ENCODE data around the gene DIAPH2.

Gene DIAPH2

GRCh38 chrX:96687776-96688175 lies 3.1 kb downstream of the DIAPH2 start:
- Histone ChIP-seq H3K9me3 (replicated peaks; ENCODE audit: insufficient read depth, low read length) (no peaks in the 10 kb centered on the region), H3K4me2 (ENCODE audit: low read depth, low read length) (no peak overlapping the region), H3K4me1 (ENCODE audit: low read length) (no peaks in the 10 kb centered on the region; the same call in 1 of the 2 replicates), H4K20me1 (ENCODE audit: insufficient read depth, low read length) (no peaks in the 10 kb centered on the region), H3K9ac (ENCODE audit: low read length) (no peak overlapping the region), H2AFZ (ENCODE audit: low read length) (no peak overlapping the region), H3F3A (ENCODE audit: insufficient read depth, low read length) (peaks cover 6% of the 10 kb centered on the region), H3K79me2 (ENCODE audit: low read length) (peaks cover 23% of the 10 kb centered on the region), H3K4me3 (ENCODE audit: low read length) (no peak overlapping the region), H3K9me2 (replicated peaks; ENCODE audit: insufficient read depth, low read length) (no peaks in the 10 kb centered on the region), H3K27ac (ENCODE audit: low read length) (no peak overlapping the region), H3K36me3 (replicated peaks; ENCODE audit: insufficient read depth, low read length) (no peaks in the 10 kb centered on the region), H3K27me3 (replicated peaks; ENCODE audit: insufficient read depth, low read length) (no peaks in the 10 kb centered on the region)
- no peak for DNase-seq
- no peak for TF ChIP-seq CTCF (IDR thresholded peaks at IDR 0.05; ENCODE audit: low read length)

- no peak overlapping the region for H3K27ac ChIP-seq (ENCODE audit: low read length)
- no peaks in the 10 kb centered on the region for H3K27me3 ChIP-seq (replicated peaks; ENCODE audit: insufficient read depth, low read length)
- no peaks in the 10 kb centered on the region for H3K9me2 ChIP-seq (replicated peaks; ENCODE audit: insufficient read depth, low read length)
- H3K9me3 ChIP-seq (replicated peaks; ENCODE audit: insufficient read depth, low read length): no peaks in the 10 kb centered on the region
- H3K36me3 ChIP-seq (replicated peaks; ENCODE audit: insufficient read depth, low read length): no peaks in the 10 kb centered on the region
- no peak for DNase-seq
- no peak overlapping the region for H3K4me3 ChIP-seq (ENCODE audit: low read length)
- H4K20me1 ChIP-seq (ENCODE audit: insufficient read depth, low read length): no peaks in the 10 kb centered on the region
- peaks cover 23% of the 10 kb centered on the region for H3K79me2 ChIP-seq (ENCODE audit: low read length)
- TF ChIP-seq EZH2 (optimal IDR thresholded peaks at IDR 0.05; ENCODE audit: low read depth, low read length) (no peak), CTCF (IDR thresholded peaks at IDR 0.05; ENCODE audit: low read length) (no peak), EZH2phosphoT487 (IDR thresholded peaks at IDR 0.05; ENCODE audit: low read length) (no peak)
- H3K4me1 ChIP-seq (ENCODE audit: low read length): no peaks in the 10 kb centered on the region; the same call in 1 of the 2 replicates
- no peak overlapping the region for H3K4me2 ChIP-seq (ENCODE audit: low read depth, low read length)
- no peak overlapping the region for H2AFZ ChIP-seq (ENCODE audit: low read length)
- no peak overlapping the region for H3K9ac ChIP-seq (ENCODE audit: low read length)
- peaks cover 6% of the 10 kb centered on the region for H3F3A ChIP-seq (ENCODE audit: insufficient read depth, low read length)
Observed at GRCh38 chrX:96688789-96689188, 4.1 kb downstream of the DIAPH2 start.

GRCh38 chrX:96689991-96690390 lies 5.3 kb downstream of the DIAPH2 start:
- no peak overlapping the region for H3K9ac ChIP-seq (ENCODE audit: low read length)
- DNase-seq: no peak
- H3K4me3 ChIP-seq (ENCODE audit: low read length): no peak overlapping the region
- H3K4me1 ChIP-seq (ENCODE audit: low read length): no peaks in the 10 kb centered on the region; the same call in 1 of the 2 replicates
- H3F3A ChIP-seq (ENCODE audit: insufficient read depth, low read length): no peaks in the 10 kb centered on the region; the same call in 1 of the 2 replicates
- TF ChIP-seq EZH2phosphoT487 (IDR thresholded peaks at IDR 0.05; ENCODE audit: low read length) (no peak), CTCF (IDR thresholded peaks at IDR 0.05; ENCODE audit: low read length) (no peak), EZH2 (optimal IDR thresholded peaks at IDR 0.05; ENCODE audit: low read depth, low read length) (no peak)
- H4K20me1 ChIP-seq (ENCODE audit: insufficient read depth, low read length): no peaks in the 10 kb centered on the region
- no peak overlapping the region for H3K27ac ChIP-seq (ENCODE audit: low read length)
- no peaks in the 10 kb centered on the region for H3K27me3 ChIP-seq (replicated peaks; ENCODE audit: insufficient read depth, low read length)
- no peak overlapping the region for H3K4me2 ChIP-seq (ENCODE audit: low read depth, low read length)
- H3K9me3 ChIP-seq (replicated peaks; ENCODE audit: insufficient read depth, low read length): no peaks in the 10 kb centered on the region
- H3K36me3 ChIP-seq (replicated peaks; ENCODE audit: insufficient read depth, low read length): no peaks in the 10 kb centered on the region
- peaks cover 23% of the 10 kb centered on the region for H3K79me2 ChIP-seq (ENCODE audit: low read length)
- no peak overlapping the region for H2AFZ ChIP-seq (ENCODE audit: low read length)
- no peaks in the 10 kb centered on the region for H3K9me2 ChIP-seq (replicated peaks; ENCODE audit: insufficient read depth, low read length)
